Keratinocyte (primary cell): Measurements from ENCODE around the gene CALCOCO1. TPM values are rescaled to one million over a fixed set of nuclear protein-coding genes. Genes with fewer than 3 reads are reported as not detected.

Experiments
- DNase-seq: peaks from one replicate; pipeline ENCODE4 v3.0.0-alpha.2; 2011; ENCODE audit warnings: low read depth, missing footprints, low spot score
- FAIRE-seq: peaks from 2 replicates; lab custom pipeline; 2011; peaks lifted over from hg19 to GRCh38; lab: Jason Lieb, UNC
- H2AFZ ChIP-seq: 2 replicates; pipeline ENCODE4 v1.6.0; 2012; ENCODE audit warnings: low read length, control low read depth, inconsistent platforms; ENCODE audit not compliant: control insufficient read depth
- H3K27ac ChIP-seq: 2 replicates; pipeline ENCODE4 v1.5.1; 2011; ENCODE audit warnings: low read length; ENCODE audit not compliant: control insufficient read depth, insufficient read depth
- H3K27me3 ChIP-seq: 3 replicates; pipeline ENCODE4 v1.6.0; 2011; ENCODE audit warnings: low read length; ENCODE audit not compliant: control insufficient read depth, insufficient read depth; ENCODE audit errors: extremely low read depth
- H3K36me3 ChIP-seq, 2 experiments: 2 replicates in 1 of 2; 3 replicates in 1 of 2; pipeline ENCODE4 v1.5.1; 2011; ENCODE audit warnings: low read length in 2 of 2, mild to moderate bottlenecking in 1 of 2; ENCODE audit not compliant: control insufficient read depth in 2 of 2, insufficient read depth in 2 of 2; ENCODE audit errors: extremely low read depth in 1 of 2
- H3K4me1 ChIP-seq: 3 replicates; pipeline ENCODE4 v1.5.1; 2011; ENCODE audit warnings: low read length; ENCODE audit not compliant: control insufficient read depth, insufficient read depth; ENCODE audit errors: extremely low read depth
- H3K4me2 ChIP-seq: 3 replicates; pipeline ENCODE4 v1.6.0; 2011; ENCODE audit warnings: low read depth, low read length; ENCODE audit not compliant: control insufficient read depth, insufficient read depth; ENCODE audit errors: extremely low read depth
- H3K4me3 ChIP-seq, 3 experiments: fragments of 200-600 bp in 1 of 3; sonication (generic) in 1 of 3; 2 replicates in 2 of 3; 3 replicates in 1 of 3; pipeline ENCODE4 v1.5.1; 2011 to 2016; ENCODE audit warnings: low read length in 3 of 3, mild to moderate bottlenecking in 3 of 3, control low read depth in 2 of 3, inconsistent platforms in 1 of 3, low read depth in 1 of 3, mixed read lengths in 1 of 3, mixed run types in 1 of 3, moderate library complexity in 1 of 3; ENCODE audit not compliant: control insufficient read depth in 2 of 3, insufficient read depth in 2 of 3; ENCODE audit errors: extremely low read depth in 1 of 3
- H3K79me2 ChIP-seq: 2 replicates; pipeline ENCODE4 v1.6.0; 2012; ENCODE audit warnings: low read length; ENCODE audit not compliant: control insufficient read depth, insufficient read depth
- H3K9ac ChIP-seq: 3 replicates; pipeline ENCODE4 v1.6.0; 2011; ENCODE audit warnings: low read length; ENCODE audit not compliant: control insufficient read depth, insufficient read depth; ENCODE audit errors: extremely low read depth
- H3K9me1 ChIP-seq: 3 replicates; pipeline ENCODE4 v1.6.0; 2011; ENCODE audit warnings: low read length; ENCODE audit not compliant: control insufficient read depth, insufficient read depth; ENCODE audit errors: extremely low read depth
- H3K9me3 ChIP-seq: 2 replicates; pipeline ENCODE4 v1.5.1; 2012; ENCODE audit warnings: low read depth, low read length; ENCODE audit not compliant: control insufficient read depth
- H4K20me1 ChIP-seq: 3 replicates; pipeline ENCODE4 v1.6.0; 2011; ENCODE audit warnings: low read length; ENCODE audit not compliant: control insufficient read depth, insufficient read depth; ENCODE audit errors: extremely low read depth
- EZH2 ChIP-seq: IDR thresholded peaks from one replicate; pipeline ENCODE4 v1.6.1; 2012; ENCODE audit warnings: inconsistent platforms, mild to moderate bottlenecking, low read length, moderate library complexity
- dilution Hi-C: fragments of 300-500 bp; cut with MboI; formaldehyde crosslinking; loops from one replicate; pipeline ENCODE4 v1.7.0; 2020; ENCODE audit warnings: low sequenced_read_pairs; ENCODE audit not compliant: extremely low pct_ligation_motif_present
- polyA plus RNA-seq, 5 experiments: library from polyadenylated mRNA; depleted of rRNA in 3 of 5; stranded (reverse) in 3 of 5; stranded (forward) in 1 of 5; unstranded in 1 of 5; fragments of >200 nt; gene quantifications; 1 replicate in 1 of 5; 2 replicates in 3 of 5; 3 replicates in 1 of 5; pipeline versions ENCODE4 v1.2.1 to v1.2.3, GENCODE V29; 2011 to 2012; ENCODE audit warnings: missing spikeins in 2 of 5, low read depth in 1 of 5, low replicate concordance in 1 of 5
- TF ChIP-seq, protein P1 (sequence below), 3 experiments: IDR thresholded peaks in 1 of 3; conservative IDR thresholded peaks in 1 of 3; optimal IDR thresholded peaks in 1 of 3; 2 replicates in 2 of 3; 3 replicates in 1 of 3; pipeline versions ENCODE3 to v1.5.1; 2011; ENCODE audit warnings: low read length in 3 of 3, mild to moderate bottlenecking in 3 of 3, moderate library complexity in 2 of 3, control low read depth in 1 of 3, inconsistent platforms in 1 of 3; ENCODE audit not compliant: insufficient read depth in 2 of 3; ENCODE audit errors: extremely low read depth in 1 of 3

CALCOCO1 gene
- polyA plus RNA-seq, 1 donor (not counting 4 experiments of a cell fraction or from before 2014, with no cell fraction given) = 67.3 TPM

DNA sequence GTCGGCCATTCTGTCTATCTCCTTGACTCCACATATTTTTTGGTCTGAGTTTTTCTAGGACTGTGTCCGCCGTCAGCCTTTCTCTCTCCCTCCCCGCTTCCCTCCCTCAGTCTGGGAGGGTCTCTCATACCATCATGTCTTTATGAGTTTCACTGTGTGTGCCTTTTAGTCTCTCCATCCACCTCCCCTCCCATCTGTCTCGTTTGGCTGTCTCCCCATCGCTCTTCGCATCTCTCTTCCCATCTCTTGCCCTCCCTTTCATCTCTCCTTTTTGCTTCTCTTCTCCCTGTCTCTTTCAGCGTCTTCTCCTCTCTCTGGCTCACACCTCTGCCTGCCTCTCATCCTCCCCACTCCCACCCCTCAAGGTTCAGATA is 31.5 kb upstream of the CALCOCO1 start:
- no peak overlapping the region for H2AFZ ChIP-seq
- no peak for TF ChIP-seq EZH2
- TF ChIP-seq, protein P1, sequence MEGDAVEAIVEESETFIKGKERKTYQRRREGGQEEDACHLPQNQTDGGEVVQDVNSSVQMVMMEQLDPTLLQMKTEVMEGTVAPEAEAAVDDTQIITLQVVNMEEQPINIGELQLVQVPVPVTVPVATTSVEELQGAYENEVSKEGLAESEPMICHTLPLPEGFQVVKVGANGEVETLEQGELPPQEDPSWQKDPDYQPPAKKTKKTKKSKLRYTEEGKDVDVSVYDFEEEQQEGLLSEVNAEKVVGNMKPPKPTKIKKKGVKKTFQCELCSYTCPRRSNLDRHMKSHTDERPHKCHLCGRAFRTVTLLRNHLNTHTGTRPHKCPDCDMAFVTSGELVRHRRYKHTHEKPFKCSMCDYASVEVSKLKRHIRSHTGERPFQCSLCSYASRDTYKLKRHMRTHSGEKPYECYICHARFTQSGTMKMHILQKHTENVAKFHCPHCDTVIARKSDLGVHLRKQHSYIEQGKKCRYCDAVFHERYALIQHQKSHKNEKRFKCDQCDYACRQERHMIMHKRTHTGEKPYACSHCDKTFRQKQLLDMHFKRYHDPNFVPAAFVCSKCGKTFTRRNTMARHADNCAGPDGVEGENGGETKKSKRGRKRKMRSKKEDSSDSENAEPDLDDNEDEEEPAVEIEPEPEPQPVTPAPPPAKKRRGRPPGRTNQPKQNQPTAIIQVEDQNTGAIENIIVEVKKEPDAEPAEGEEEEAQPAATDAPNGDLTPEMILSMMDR (optimal IDR thresholded peaks at IDR 0.05 in 1 of 3, IDR thresholded peaks at IDR 0.05 in 1 of 3, conservative IDR thresholded peaks at IDR 0.05 in 1 of 3; ENCODE audit: extremely low read depth in 1 of 3, insufficient read depth in 2 of 3, low read length in 3 of 3) = no peak
- DNase-seq (no peak), FAIRE-seq (no peak)
- H3K4me3 ChIP-seq = no peak overlapping the region
- H3K27ac ChIP-seq = no peak overlapping the region
- peaks cover 23% of the 10 kb centered on the region for H3K27me3 ChIP-seq
- no peaks in the 10 kb centered on the region for H3K79me2 ChIP-seq
- dilution Hi-C loops = loop anchor here (25.0 kb wide), 1 partner anchor 179 kb away; the partner anchor contains the start of gene HOXC13
- no peak overlapping the region for H3K4me2 ChIP-seq
- no peaks in the 10 kb centered on the region for H4K20me1 ChIP-seq
- no peaks in the 10 kb centered on the region for H3K9me3 ChIP-seq
- no peaks in the 10 kb centered on the region for H3K9me1 ChIP-seq
- H3K9ac ChIP-seq = no peak overlapping the region
- peaks cover 11% of the 10 kb centered on the region for H3K4me1 ChIP-seq
- H3K36me3 ChIP-seq = no peaks in the 10 kb centered on the region

DNA sequence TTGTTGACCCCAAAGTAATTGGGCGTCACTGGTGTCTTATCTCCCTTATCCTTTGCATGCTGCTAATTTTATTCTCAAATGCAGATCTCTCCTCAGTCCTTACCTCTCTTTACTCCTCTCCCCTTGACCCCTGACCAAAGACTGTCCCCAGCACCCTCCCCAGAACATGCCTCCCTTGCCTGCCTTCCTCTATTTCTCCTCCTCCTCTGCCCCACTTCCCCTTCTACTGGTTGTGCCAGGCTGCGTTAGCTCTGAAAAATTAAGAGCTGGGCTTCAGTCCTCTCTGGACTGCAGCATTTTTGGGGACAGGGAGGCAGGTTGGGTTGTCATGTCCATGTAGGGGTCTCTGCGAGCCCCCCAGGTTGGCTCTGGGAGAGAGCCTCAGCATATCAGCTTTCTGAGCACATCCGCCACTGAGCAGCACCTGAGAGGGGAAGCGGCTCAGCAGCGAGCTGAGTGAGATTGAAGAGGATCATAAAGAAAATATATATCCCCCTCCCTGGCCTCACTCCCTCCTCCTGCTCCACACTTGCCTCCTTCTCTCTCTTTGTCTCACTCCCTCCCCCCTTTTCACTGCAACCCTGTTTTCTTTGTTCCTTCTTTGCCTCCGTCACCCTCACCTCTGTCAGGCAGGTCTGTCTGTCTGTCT is 31.0 kb upstream of the CALCOCO1 start:
- H3K4me1 ChIP-seq = peaks cover 11% of the 10 kb centered on the region
- DNase-seq = no peak
- H3K79me2 ChIP-seq = no peaks in the 10 kb centered on the region
- H3K9me1 ChIP-seq = no peaks in the 10 kb centered on the region
- no peak overlapping the region for H3K27ac ChIP-seq
- no peak overlapping the region for H3K9ac ChIP-seq
- H3K9me3 ChIP-seq = no peaks in the 10 kb centered on the region
- H2AFZ ChIP-seq = no peak overlapping the region
- no peaks in the 10 kb centered on the region for H4K20me1 ChIP-seq
- TF ChIP-seq, protein P1 (optimal IDR thresholded peaks at IDR 0.05 in 1 of 3, IDR thresholded peaks at IDR 0.05 in 1 of 3, conservative IDR thresholded peaks at IDR 0.05 in 1 of 3; ENCODE audit: extremely low read depth in 1 of 3, insufficient read depth in 2 of 3, low read length in 3 of 3) = no peak
- TF ChIP-seq EZH2 = no peak
- no peaks in the 10 kb centered on the region for H3K36me3 ChIP-seq
- H3K4me3 ChIP-seq = no peak overlapping the region
- no peak overlapping the region for H3K4me2 ChIP-seq
- peaks cover 28% of the 10 kb centered on the region for H3K27me3 ChIP-seq
- dilution Hi-C loops = loop anchor here (25.0 kb wide), 1 partner anchor 179 kb away; the partner anchor contains the start of gene HOXC13
- FAIRE-seq = no peak
